CD4-positive, alpha-beta T cell (primary cell): Measurements from ENCODE around the gene SLC38A3. TPM values are rescaled to one million over a fixed set of nuclear protein-coding genes. Genes with fewer than 3 reads are reported as not detected.

Experiments used
- ATAC-seq: fragments of 200-7000 bp; cut with Tn5 transposase; one replicate; pipeline ENCODE4 v1.10.0; 2022; ENCODE audit warnings: mild to moderate bottlenecking; ENCODE audit not compliant: poor library complexity
- CTCF ChIA-PET: fragments of 350-600 bp; sonication (Branson Sonifier 250); formaldehyde crosslinking; loops from one replicate; lab custom pipeline; 2021; ENCODE audit warnings: antibody characterized with exemption, inconsistent platforms; lab: Charles Lee
- POLR2A ChIA-PET: fragments of 350-600 bp; sonication (Branson Sonifier 250); formaldehyde crosslinking; loops from one replicate; lab custom pipeline; 2021; ENCODE audit warnings: antibody characterized with exemption, inconsistent platforms; lab: Charles Lee
- DNase-seq, 14 experiments: peaks; one replicate each; pipeline ENCODE4 v3.0.0-alpha.2; 2013 to 2020; ENCODE audit warnings: mixed read lengths in 2 of 14
- H3K27ac ChIP-seq, 2 donors: one replicate each; pipeline versions ENCODE4 v1.5.1 to v1.7.0; 2013; ENCODE audit warnings: low read length in 2 of 2, low read depth in 1 of 2, mild to moderate bottlenecking in 1 of 2
- H3K27me3 ChIP-seq, 2 experiments: 1 replicate in 1 of 2; 2 replicates in 1 of 2; pipeline versions ENCODE4 v1.6.1 to v1.7.0; 2013; ENCODE audit warnings: low read length in 2 of 2, control low read depth in 1 of 2, mild to moderate bottlenecking in 1 of 2, moderate library complexity in 1 of 2; ENCODE audit not compliant: insufficient read depth in 2 of 2, control insufficient read depth in 1 of 2
- H3K36me3 ChIP-seq: one replicate; pipeline ENCODE4 v1.6.1; 2013; ENCODE audit warnings: low read length, control low read depth; ENCODE audit not compliant: insufficient read depth
- H3K4me1 ChIP-seq: one replicate; pipeline ENCODE4 v1.6.1; 2013; ENCODE audit warnings: low read length, control low read depth; ENCODE audit not compliant: insufficient read depth
- H3K4me3 ChIP-seq: one replicate; pipeline ENCODE4 v1.5.1; 2013; ENCODE audit warnings: mild to moderate bottlenecking, low read length, moderate library complexity
- H3K9me3 ChIP-seq, 2 experiments: 1 replicate in 1 of 2; 2 replicates in 1 of 2; pipeline versions ENCODE4 v1.6.1 to v1.7.0; 2013; ENCODE audit warnings: low read length in 2 of 2, mild to moderate bottlenecking in 2 of 2, control low read depth in 1 of 2, moderate library complexity in 1 of 2; ENCODE audit not compliant: control insufficient read depth in 1 of 2, insufficient read depth in 1 of 2
- H3K27ac Mint-ChIP-seq: one replicate; pipeline ENCODE4 v1.8.0; 2020; ENCODE audit warnings: mixed read lengths
- H3K27me3 Mint-ChIP-seq: one replicate; pipeline ENCODE4 v1.8.0; 2021; ENCODE audit warnings: mixed read lengths
- H3K36me3 Mint-ChIP-seq: one replicate; pipeline ENCODE4 v1.8.0; 2021; ENCODE audit warnings: low read depth, mixed read lengths
- H3K4me1 Mint-ChIP-seq: one replicate; pipeline ENCODE4 v1.8.0; 2021; ENCODE audit warnings: low read depth, mixed read lengths
- H3K4me3 Mint-ChIP-seq: one replicate; pipeline ENCODE4 v1.8.0; 2020; ENCODE audit warnings: mild to moderate bottlenecking, mixed read lengths
- H3K9me3 Mint-ChIP-seq: one replicate; pipeline ENCODE4 v1.8.0; 2020; ENCODE audit warnings: mixed read lengths
- CTCF ChIP-seq: fragments of 200-600 bp; IDR thresholded peaks from one replicate; pipeline ENCODE4 v1.8.0; 2022; ENCODE audit warnings: antibody characterized with exemption, mild to moderate bottlenecking
- intact Hi-C, 2 experiments: fragments of 100-400 bp; cut with DNase I in 1 of 2; cut with micrococcal nuclease in 1 of 2; formaldehyde crosslinking; loops; one replicate each; pipeline versions ENCODE4 v1.15.1 to v1.9.0; 2023 to 2025; cut with DNase I, micrococcal nuclease
- total RNA-seq, 174 experiments: library from RNA in 2 of 174; stranded (reverse) in 2 of 174; gene quantifications; one replicate each; pipeline ENCODE4 v1.2.3 and lab custom pipeline; 2021 to 2026

SLC38A3 gene
- total RNA-seq, 2 experiments from 2014 or later, result 1.0 to 1.1 TPM

GRCh38 chr3:50194128-50194902, 10.8 kb upstream of the SLC38A3 start:
- Histone ChIP-seq H3K9me3 (peaks cover 0 to 11% of the 10 kb centered on the region in 2 experiments), H3K27ac (no peak overlapping the region), H3K27me3 (peaks cover 13 to 17% of the 10 kb centered on the region in 2 experiments), H3K4me3 (peak overlapping the region; percentile 24), H3K36me3 (no peaks in the 10 kb centered on the region), H3K4me1 (peaks cover 27% of the 10 kb centered on the region)
- intact Hi-C loops, result loop anchor here (1.0 to 5.0 kb wide), 4 partner anchors 32 to 128 kb away; partner anchors contain the start of gene HYAL2 (in 1 of the 2)
- DNase-seq, result peak; percentile 75 to 94 (median 85)
- TF ChIP-seq CTCF, result peak; percentile 80
- no peaks in the 10 kb centered on the region for H3K36me3 Mint-ChIP-seq
- peaks cover 26% of the 10 kb centered on the region for H3K27me3 Mint-ChIP-seq
- POLR2A ChIA-PET, result interaction anchor here (0.9 to 2.7 kb wide), 11 partner anchors 11 to 171 kb away, joined by 3 to 32 read pairs (median 4); partner anchors contain the start of genes GNAI2, HYAL3, IFRD2 and NAA80
- peak overlapping the region; percentile 27 for H3K4me3 Mint-ChIP-seq
- H3K4me1 Mint-ChIP-seq, result peaks cover 15% of the 10 kb centered on the region
- peak; percentile 88 for ATAC-seq
- peak overlapping the region; percentile 67 for H3K27ac Mint-ChIP-seq
- H3K9me3 Mint-ChIP-seq, result no peaks in the 10 kb centered on the region
- CTCF ChIA-PET, result interaction anchor here (0.8 to 4.3 kb wide), 23 partner anchors 9 to 156 kb away, joined by 3 to 82 read pairs (median 4); partner anchors contain the start of genes CYB561D2, GNAI2, HYAL3 and NAA80

GRCh38 chr3:50194903-50195500, 10.1 kb upstream of the SLC38A3 start:
- peaks cover 27% of the 10 kb centered on the region for H3K4me1 ChIP-seq
- ChIA-PET CTCF (interaction anchor here (0.8 to 4.3 kb wide), 23 partner anchors 9 to 156 kb away, joined by 3 to 82 read pairs (median 4); partner anchors contain the start of genes CYB561D2, GNAI2, HYAL3 and NAA80), POLR2A (interaction anchor here (0.9 to 2.7 kb wide), 11 partner anchors 10 to 171 kb away, joined by 3 to 32 read pairs (median 4); partner anchors contain the start of genes GNAI2, HYAL3, IFRD2 and NAA80)
- no peak overlapping the region for H3K27ac ChIP-seq
- intact Hi-C loops, result loop anchor here (1.0 to 5.0 kb wide), 4 partner anchors 31 to 127 kb away; partner anchors contain the start of gene HYAL2 (in 1 of the 2)
- Mint-ChIP-seq H3K4me1 (peaks cover 15% of the 10 kb centered on the region), H3K4me3 (peak overlapping the region; percentile 27), H3K27ac (peak overlapping the region; percentile 67), H3K36me3 (no peaks in the 10 kb centered on the region), H3K9me3 (no peaks in the 10 kb centered on the region), H3K27me3 (peaks cover 26% of the 10 kb centered on the region)
- peaks cover 0 to 11% of the 10 kb centered on the region in 2 experiments for H3K9me3 ChIP-seq
- peak overlapping the region; percentile 24 for H3K4me3 ChIP-seq
- ATAC-seq (peak; percentile 77), DNase-seq (peak in 9 of 14 experiments; percentile 18 to 59 (median 36))
- no peaks in the 10 kb centered on the region for H3K36me3 ChIP-seq
- peaks cover 13 to 17% of the 10 kb centered on the region in 2 experiments for H3K27me3 ChIP-seq
- no peak for TF ChIP-seq CTCF
